22Rv1 (cell line): ENCODE results near the gene CUL3.

Source experiments
- H3K27ac ChIP-seq: fragments of 450-650 bp; 2 replicates; pipeline ENCODE4 v1.5.1; 2017
- CTCF ChIP-seq: fragments of 450-650 bp; IDR thresholded peaks from 2 replicates; pipeline ENCODE4 v1.5.1; 2017; ENCODE audit warnings: mild to moderate bottlenecking
- ZFX ChIP-seq: fragments of 450-650 bp; IDR thresholded peaks from 2 replicates; pipeline ENCODE4 v1.6.1; 2017; ENCODE audit warnings: antibody characterized with exemption, borderline replicate concordance

Gene CUL3

GRCh38 chr2:224453892-224454291, 131.3 kb downstream of the CUL3 start:
- TF ChIP-seq CTCF (no peak), ZFX (no peak)
- no peak overlapping the region for H3K27ac ChIP-seq

- H3K27ac ChIP-seq = peak overlapping the region; percentile 33
- peak; percentile 59 for TF ChIP-seq CTCF
- no peak for TF ChIP-seq ZFX
Observed at GRCh38 chr2:224449212-224450147, 135.7 kb downstream of the CUL3 start.

GRCh38 chr2:224448236-224448635, 136.9 kb downstream of the CUL3 start:
- no peak for TF ChIP-seq CTCF
- no peak for TF ChIP-seq ZFX
- H3K27ac ChIP-seq = no peak overlapping the region

- H3K27ac ChIP-seq = no peak overlapping the region
- no peak for TF ChIP-seq CTCF
- TF ChIP-seq ZFX = no peak
Observed at GRCh38 chr2:224444783-224445182, 140.4 kb downstream of the CUL3 start.

- H3K27ac ChIP-seq = no peak overlapping the region
- TF ChIP-seq ZFX (no peak), CTCF (no peak)
Observed at GRCh38 chr2:224444021-224444420, 141.1 kb downstream of the CUL3 start.

GRCh38 chr2:224442071-224442967, 142.8 kb downstream of the CUL3 start:
- H3K27ac ChIP-seq = no peak overlapping the region
- TF ChIP-seq CTCF (no peak), ZFX (no peak)
